ENCODE measurements around the gene VASP. TPM values are rescaled to one million over a fixed set of nuclear protein-coding genes. Genes with fewer than 3 reads are reported as not detected.

Gene VASP
- total and polyA plus RNA-seq, 2 of the 13 experiments (the other 11 are each of a cell fraction or from before 2014, with no cell fraction given): 41.8 to 67.1 TPM

DNA sequence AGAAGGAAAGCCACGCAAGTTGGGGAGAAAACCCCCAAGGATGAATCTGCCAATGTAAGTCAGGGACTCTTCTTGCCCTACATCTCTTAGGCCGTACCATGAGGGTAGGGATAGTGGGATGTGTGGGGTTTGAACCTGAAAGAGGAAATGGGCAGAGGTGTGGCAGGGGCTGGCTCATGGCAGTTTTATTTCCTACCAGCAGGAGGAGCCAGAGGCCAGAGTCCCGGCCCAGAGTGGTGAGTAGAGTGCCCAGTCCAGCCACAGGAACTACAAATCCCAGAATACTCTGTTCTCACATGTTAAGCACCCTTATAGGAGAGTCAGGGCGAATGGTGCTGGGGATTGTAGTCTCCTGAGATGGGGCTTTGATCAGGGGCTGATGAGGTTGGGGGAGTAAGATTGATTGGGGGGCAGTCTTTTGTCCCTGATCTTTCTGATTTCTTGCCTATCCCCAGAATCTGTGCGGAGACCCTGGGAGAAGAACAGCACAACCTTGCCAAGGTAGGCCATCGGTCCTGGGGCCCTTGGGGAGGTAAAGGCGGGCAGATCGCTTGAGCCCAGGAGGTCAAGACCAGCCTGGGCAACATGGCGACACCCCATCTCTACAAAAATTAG is 16.5 kb downstream of the VASP start (continued):
- TF ChIP-seq ZNF18 (CRISPR knock-in tag; IDR thresholded peaks at IDR 0.05; ENCODE audit: insufficient replicate concordance): no peak

DNA sequence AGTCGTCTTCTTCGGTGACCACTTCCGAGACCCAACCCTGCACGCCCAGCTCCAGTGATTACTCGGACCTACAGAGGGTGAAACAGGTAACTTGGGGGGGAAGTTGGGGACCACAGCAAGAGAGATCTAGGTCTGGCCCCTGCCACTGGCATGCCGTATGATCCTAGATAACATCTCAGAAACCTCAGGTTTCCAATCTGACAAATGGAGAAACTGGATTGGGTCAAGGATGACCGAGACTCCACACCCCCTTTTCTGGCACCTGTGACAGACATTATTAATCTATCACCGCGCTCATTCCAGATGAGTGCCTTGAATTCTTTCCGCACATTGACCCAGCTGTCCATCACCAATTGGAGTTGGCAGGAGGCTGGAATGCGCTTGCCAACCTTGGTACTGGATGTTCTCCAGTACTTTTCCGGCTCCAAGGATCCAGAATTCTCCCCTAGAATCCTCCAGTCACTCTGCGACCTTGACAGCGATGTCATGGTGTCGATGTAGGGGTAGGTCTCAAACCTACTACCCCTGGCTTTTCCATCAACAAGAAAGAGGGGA is 17.4 kb downstream of the VASP start:
- CTCF ChIA-PET (ENCODE audit: low intra/inter-chr PET ratio, low total read pairs): no interaction called here
- intact Hi-C loops (cut with micrococcal nuclease; ENCODE audit: unreplicated experiment): loop anchor here (5.0 kb wide), 1 partner anchor 33 kb away; no protein-coding TSS in a partner anchor
- H3K9me3 ChIP-seq (ENCODE audit: low read length): no peaks in the 10 kb centered on the region
- H3K4me2 ChIP-seq (ENCODE audit: low read depth, low read length): no peak overlapping the region
- 97% methylated on average over 15 of the region's 15 CpGs for WGBS (ENCODE audit: low lambda C conversion rate)
- no peak overlapping the region for H2AFZ ChIP-seq (ENCODE audit: low read length)
- no peaks in the 10 kb centered on the region for H3K27me3 ChIP-seq (ENCODE audit: control insufficient read depth in 1 of 2, insufficient read depth in 2 of 2, low read length in 2 of 2)
- BruUV-seq (replicated peaks): no TSS peak
- H3K4me3 ChIP-seq (replicated peaks in 1 of 3; ENCODE audit: insufficient read depth in 1 of 3, low read depth in 2 of 3, low read length in 3 of 3): no peak overlapping the region
- no peaks in the 10 kb centered on the region for H3K79me2 ChIP-seq (ENCODE audit: insufficient read depth, low read length)
- no peak for ATAC-seq
- DNase-seq (ENCODE audit: low spot score): no peak
- no peaks in the 10 kb centered on the region for H3K4me1 ChIP-seq (ENCODE audit: insufficient read depth, low read length)
- POLR2A ChIA-PET: interaction anchor here (0.6 kb wide), 1 partner anchor 216 kb away, joined by 3 read pairs; no protein-coding TSS in a partner anchor
- FAIRE-seq: no peak
- no peak overlapping the region for H3K9ac ChIP-seq (ENCODE audit: insufficient read depth, low read depth, low read length)
- peaks cover 28 to 54% of the 10 kb centered on the region in 2 experiments for H3K36me3 ChIP-seq (replicated peaks in 1 of 2; ENCODE audit: control insufficient read depth in 1 of 2, insufficient read depth in 2 of 2, low read length in 2 of 2)
- H4K20me1 ChIP-seq (ENCODE audit: insufficient read depth, low read length): peaks cover 4% of the 10 kb centered on the region; the same call in 1 of the 2 replicates
- H3K27ac ChIP-seq (ENCODE audit: extremely low read length, insufficient read depth, low read length): no peak overlapping the region
- in situ Hi-C loops (cut with HindIII; ENCODE audit: extremely low pct_ligation_motif_present, low pct_unique_long_range_greater_than_20kb): loop anchor here (5.0 kb wide), 1 partner anchor 33 kb away; no protein-coding TSS in a partner anchor
- TF ChIP-seq ZBTB7B (CRISPR knock-in tag; IDR thresholded peaks at IDR 0.05) (no peak), ZNF589 (CRISPR knock-in tag; conservative IDR thresholded peaks at IDR 0.05) (no peak), RXRA (CRISPR knock-in tag; IDR thresholded peaks at IDR 0.05) (no peak), BCL3 (CRISPR knock-in tag; IDR thresholded peaks at IDR 0.05) (no peak), SATB2 (CRISPR knock-in tag; IDR thresholded peaks at IDR 0.05) (no peak), GZF1 (CRISPR knock-in tag; IDR thresholded peaks at IDR 0.05) (no peak), ZNF75D (CRISPR knock-in tag; IDR thresholded peaks at IDR 0.05; ENCODE audit: borderline replicate concordance) (no peak), STAG1 (CRISPR knock-in tag; IDR thresholded peaks at IDR 0.05) (no peak), GATAD2A (CRISPR knock-in tag; IDR thresholded peaks at IDR 0.05) (no peak), CSRNP1 (CRISPR knock-in tag; IDR thresholded peaks at IDR 0.05) (no peak), SRSF1 (optimal IDR thresholded peaks at IDR 0.05; ENCODE audit: low read depth, low read length) (no peak), AHR (CRISPR knock-in tag; IDR thresholded peaks at IDR 0.05) (no peak), PHF21A (CRISPR knock-in tag; IDR thresholded peaks at IDR 0.05) (no peak), TEAD2 (CRISPR knock-in tag; IDR thresholded peaks at IDR 0.05) (no peak)
- TF ChIP-seq, protein P1, sequence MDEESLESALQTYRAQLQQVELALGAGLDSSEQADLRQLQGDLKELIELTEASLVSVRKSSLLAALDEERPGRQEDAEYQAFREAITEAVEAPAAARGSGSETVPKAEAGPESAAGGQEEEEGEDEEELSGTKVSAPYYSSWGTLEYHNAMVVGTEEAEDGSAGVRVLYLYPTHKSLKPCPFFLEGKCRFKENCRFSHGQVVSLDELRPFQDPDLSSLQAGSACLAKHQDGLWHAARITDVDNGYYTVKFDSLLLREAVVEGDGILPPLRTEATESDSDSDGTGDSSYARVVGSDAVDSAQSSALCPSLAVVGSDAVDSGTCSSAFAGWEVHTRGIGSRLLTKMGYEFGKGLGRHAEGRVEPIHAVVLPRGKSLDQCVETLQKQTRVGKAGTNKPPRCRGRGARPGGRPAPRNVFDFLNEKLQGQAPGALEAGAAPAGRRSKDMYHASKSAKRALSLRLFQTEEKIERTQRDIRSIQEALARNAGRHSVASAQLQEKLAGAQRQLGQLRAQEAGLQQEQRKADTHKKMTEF (CRISPR knock-in tag; IDR thresholded peaks at IDR 0.05): no peak
- TF ChIP-seq, protein P2, sequence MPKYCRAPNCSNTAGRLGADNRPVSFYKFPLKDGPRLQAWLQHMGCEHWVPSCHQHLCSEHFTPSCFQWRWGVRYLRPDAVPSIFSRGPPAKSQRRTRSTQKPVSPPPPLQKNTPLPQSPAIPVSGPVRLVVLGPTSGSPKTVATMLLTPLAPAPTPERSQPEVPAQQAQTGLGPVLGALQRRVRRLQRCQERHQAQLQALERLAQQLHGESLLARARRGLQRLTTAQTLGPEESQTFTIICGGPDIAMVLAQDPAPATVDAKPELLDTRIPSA (CRISPR knock-in tag; IDR thresholded peaks at IDR 0.05; ENCODE audit: borderline replicate concordance): no peak
